Measurements from ENCODE around the gene ATP2C1.

DNA sequence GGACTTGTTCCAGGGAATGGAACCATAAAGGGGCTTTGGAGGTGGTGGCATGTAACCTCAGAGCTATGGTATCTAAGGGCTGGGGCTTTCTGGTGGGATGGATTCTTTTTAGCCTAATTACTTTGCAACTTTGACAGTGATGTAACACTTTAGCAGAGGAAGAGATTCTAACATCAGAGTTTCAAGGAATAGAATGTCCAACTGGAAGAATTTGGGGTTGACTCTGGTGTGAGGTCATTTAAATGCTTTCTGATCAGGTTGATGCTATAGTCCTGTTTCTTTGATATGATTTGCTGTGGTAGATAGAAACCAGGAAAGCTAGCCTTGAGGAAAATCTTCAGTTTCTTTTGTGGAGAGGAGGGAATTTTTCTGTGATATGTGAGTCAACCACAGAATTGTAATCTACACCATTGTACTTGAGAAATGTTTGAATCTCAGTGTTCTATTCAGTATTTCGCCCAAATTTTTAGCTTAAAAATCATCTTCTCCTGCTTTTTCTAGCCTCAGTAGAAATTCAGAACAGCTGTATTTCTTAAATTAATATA is 40.0 kb downstream of the ATP2C1 start:
- TF ChIP-seq KLF6 (CRISPR knock-in tag; IDR thresholded peaks at IDR 0.05) (no peak), ZHX2 (IDR thresholded peaks at IDR 0.05; ENCODE audit: low read depth) (no peak), ZHX2 (CRISPR knock-in tag; IDR thresholded peaks at IDR 0.05; ENCODE audit: borderline replicate concordance) (no peak), ZBTB20 (CRISPR knock-in tag; IDR thresholded peaks at IDR 0.05; ENCODE audit: borderline replicate concordance, low read depth) (no peak)

All from HepG2 (cell line).